Right lobe of liver (tissue), 6 donors: ENCODE measurements around the gene NKAPD1. TPM values are rescaled to one million over a fixed set of nuclear protein-coding genes. Genes with fewer than 3 reads are reported as not detected.
"Not testable (repeated sequence)": the region's sequence is repeated elsewhere in the genome, so short reads cannot be mapped to it uniquely, and the experiment has no call there.

Source experiments
- ATAC-seq, 4 donors: fragments of 200-7000 bp; cut with Tn5 transposase; one replicate each; pipeline ENCODE4 v1.9.1; 2020; ENCODE audit warnings: mild to moderate bottlenecking in 4 of 4, moderate library complexity in 4 of 4
- DNase-seq, 3 donors: peaks; one replicate each; pipeline ENCODE4 v3.0.0-alpha.2; 2020
- H3K27ac ChIP-seq, 3 donors: fragments of 200-600 bp; one replicate each; pipeline ENCODE4 v1.8.0; 2022
- H3K27me3 ChIP-seq, 2 donors: fragments of 200-600 bp; one replicate each; pipeline ENCODE4 v1.8.0; 2022
- H3K36me3 ChIP-seq, 4 donors: fragments of 200-600 bp; sonication (generic) in 1 of 4; one replicate each; pipeline versions ENCODE4 v1.5.1 to v1.8.0; 2017 to 2022; ENCODE audit warnings: control low read depth in 1 of 4
- H3K4me1 ChIP-seq, 4 donors: fragments of 200-600 bp; sonication (generic) in 1 of 4; one replicate each; pipeline versions ENCODE4 v1.5.1 to v1.8.0; 2017 to 2022; ENCODE audit warnings: control low read depth in 1 of 4
- H3K4me3 ChIP-seq, 3 donors: fragments of 200-600 bp; one replicate each; pipeline ENCODE4 v1.8.0; 2022
- H3K9me3 ChIP-seq, 4 donors: fragments of 200-600 bp; sonication (generic) in 1 of 4; one replicate each; pipeline versions ENCODE4 v1.5.1 to v1.8.0; 2017 to 2022; ENCODE audit warnings: control low read depth in 1 of 4
- CTCF ChIP-seq, 4 donors: fragments of 200-600 bp in 3 of 4; fragments of 450-650 bp in 1 of 4; IDR thresholded peaks; one replicate each; pipeline versions ENCODE4 v1.5.1 to v1.8.0; 2016 to 2022; ENCODE audit warnings: antibody characterized with exemption in 4 of 4, mild to moderate bottlenecking in 2 of 4
- POLR2A ChIP-seq: fragments of 450-650 bp; IDR thresholded peaks from one replicate; pipeline ENCODE4 v1.6.1; 2017; ENCODE audit warnings: antibody characterized with exemption, mild to moderate bottlenecking
- WGBS: methylation state at CpG from one replicate; pipeline ENCODE4 v1.1.6; 2018; ENCODE audit warnings: low coverage, low lambda C conversion rate; ENCODE audit not compliant: insufficient coverage; ENCODE audit errors: missing lambda C conversion rate; 5-methylcytosine and 5-hydroxymethylcytosine counted together
- intact Hi-C, 2 donors: fragments of 100-400 bp; cut with DNase I; formaldehyde crosslinking; loops; one replicate each; pipeline versions ENCODE4 v1.11.2 to v1.14.1; 2022
- total RNA-seq, 6 experiments: library from RNA; depleted of rRNA in 2 of 6; stranded (reverse); fragments of >200 nt in 2 of 6; fragmentation: NEBNext Ultra II Directional in 3 of 6; extraction: Animal tissue kit (Norgen Biotek cat#: 25700) in 3 of 6; gene quantifications; one replicate each; pipeline versions ENCODE4 v1.1.0 to v1.2.4, GENCODE V29; 2016 to 2023
- donor health status: DM: no; HTN: yes; CAD: no.
- donor health status: DM: no; HTN: no; CAD: no.
- donor health status: DM: no; HTN: no; CAD: no.
- donor health status: DM: no; HTN: yes; CAD: no.
- donor health status: DM: no; HTN: yes; CAD: no.

The NKAPD1 gene
- total RNA-seq, 6 experiments from 2014 or later, result 4.7 to 7.7 (median 6.0) TPM

DNA sequence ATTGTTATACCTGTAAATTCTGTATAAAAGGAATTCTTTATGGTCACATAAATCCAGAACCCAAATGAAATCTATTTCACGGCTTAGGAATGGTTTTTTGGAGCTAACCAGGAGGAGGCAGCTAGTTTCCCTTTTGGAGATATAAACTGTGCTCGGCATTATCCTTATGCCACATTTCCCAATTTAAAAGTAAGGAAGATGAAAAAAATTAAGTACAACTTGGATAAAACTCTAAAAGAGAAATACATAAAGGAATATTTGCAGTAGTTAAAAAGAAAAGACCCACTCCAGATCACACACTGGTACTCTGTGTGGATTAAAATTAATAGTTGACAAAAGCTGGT, 31.2 kb upstream of the NKAPD1 start:
- no peak overlapping the region for H3K27ac ChIP-seq
- H3K27me3 ChIP-seq, result no peaks in the 10 kb centered on the region
- WGBS, result 100% methylated on average over 2 of the region's 2 CpGs
- DNase-seq (no peak), ATAC-seq (no peak)
- H3K9me3 ChIP-seq, result no peaks in the 10 kb centered on the region
- TF ChIP-seq POLR2A, result no peak
- TF ChIP-seq CTCF (IDR thresholded peaks at IDR 0.05), result no peak
- H3K4me1 ChIP-seq, result no peaks in the 10 kb centered on the region
- intact Hi-C loops, result no loop called here
- peaks cover 3 to 76% (median 19%) of the 10 kb centered on the region in 4 donors for H3K36me3 ChIP-seq
- H3K4me3 ChIP-seq, result no peak overlapping the region

- Histone ChIP-seq H3K27me3 (no peaks in the 10 kb centered on the region), H3K27ac (no peak overlapping the region), H3K36me3 (peaks cover 0 to 64% (median 12%) of the 10 kb centered on the region in 4 donors), H3K4me1 (no peaks in the 10 kb centered on the region), H3K9me3 (no peaks in the 10 kb centered on the region), H3K4me3 (no peak overlapping the region)
- TF ChIP-seq CTCF (IDR thresholded peaks at IDR 0.05) (no peak), POLR2A (no peak)
- ATAC-seq (no peak), DNase-seq (no peak)
- WGBS, result 92% methylated on average over 4 of the region's 4 CpGs
- intact Hi-C loops, result no loop called here
Observed at GRCh38 chr11:112044961-112045360, 29.1 kb upstream of the NKAPD1 start.

GRCh38 chr11:112046647-112047046, 27.5 kb upstream of the NKAPD1 start:
- H3K4me1 ChIP-seq, H3K27me3 ChIP-seq, H3K9me3 ChIP-seq, H3K4me3 ChIP-seq, intact Hi-C loops, H3K27ac ChIP-seq, ATAC-seq, DNase-seq: not testable (repeated sequence)
- peaks cover 5 to 61% (median 17%) of the 10 kb centered on the region in 4 donors for H3K36me3 ChIP-seq
- WGBS, result 100% methylated on average over 2 of the region's 2 CpGs

- H3K9me3 ChIP-seq, H3K27me3 ChIP-seq, intact Hi-C loops, H3K4me3 ChIP-seq, ATAC-seq, DNase-seq, H3K4me1 ChIP-seq, H3K27ac ChIP-seq: not testable (repeated sequence)
- peaks cover 5 to 68% (median 24%) of the 10 kb centered on the region in 4 donors for H3K36me3 ChIP-seq
- WGBS, result 92% methylated on average over 2 of the region's 3 CpGs
Observed at GRCh38 chr11:112048256-112048655, 25.8 kb upstream of the NKAPD1 start.

- ATAC-seq, result no peak
- peaks cover 5 to 69% (median 30%) of the 10 kb centered on the region in 4 donors for H3K36me3 ChIP-seq
- 50% methylated on average over 2 of the region's 2 CpGs for WGBS
- H3K27me3 ChIP-seq, result no peaks in the 10 kb centered on the region
- no peak for DNase-seq
- no peak for TF ChIP-seq CTCF (IDR thresholded peaks at IDR 0.05)
- TF ChIP-seq POLR2A, result no peak
- no peak overlapping the region for H3K4me3 ChIP-seq
- no peak overlapping the region for H3K27ac ChIP-seq
- intact Hi-C loops, result no loop called here
- H3K4me1 ChIP-seq, result no peaks in the 10 kb centered on the region
- no peaks in the 10 kb centered on the region for H3K9me3 ChIP-seq
Observed at GRCh38 chr11:112049777-112050176, 24.3 kb upstream of the NKAPD1 start.

DNA sequence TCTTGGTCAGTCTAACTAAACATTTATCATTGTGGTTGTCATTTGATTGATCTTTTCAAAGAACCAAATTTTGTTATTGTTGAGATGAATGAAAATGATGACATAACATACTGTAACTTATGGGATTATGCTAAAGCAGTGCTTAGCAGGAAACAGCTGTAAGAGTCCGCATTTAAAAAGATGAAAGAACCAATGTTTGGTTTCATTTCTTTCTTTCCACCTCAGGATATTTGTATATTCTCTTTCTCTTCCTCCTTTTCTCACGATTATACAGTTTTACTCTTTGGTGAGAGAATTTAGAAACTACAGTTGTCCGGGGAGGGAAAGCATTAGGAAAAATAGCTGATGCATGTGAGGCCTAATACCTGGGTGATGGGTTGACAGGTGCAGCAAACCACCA, 23.4 kb upstream of the NKAPD1 start:
- WGBS, result 64% methylated on average over 3 of the region's 3 CpGs
- intact Hi-C loops, result no loop called here
- Histone ChIP-seq H3K36me3 (peaks cover 5 to 67% (median 25%) of the 10 kb centered on the region in 4 donors), H3K4me1 (no peaks in the 10 kb centered on the region), H3K27ac (no peak overlapping the region), H3K4me3 (no peak overlapping the region), H3K27me3 (no peaks in the 10 kb centered on the region), H3K9me3 (no peaks in the 10 kb centered on the region)
- ATAC-seq (no peak), DNase-seq (no peak)
- TF ChIP-seq CTCF (IDR thresholded peaks at IDR 0.05), result no peak
- TF ChIP-seq POLR2A, result no peak
